ACHN (cell line): ENCODE data around the gene GPN1.
A peak's percentile ranks its signal among the peaks of the same experiment; 100 is the strongest.
"Not testable (repeated sequence)": the region's sequence is repeated elsewhere in the genome, so short reads cannot be mapped to it uniquely, and the experiment has no call there.

ENCODE experiments used
- DNase-seq: peaks from one replicate; pipeline ENCODE4 v3.0.0-alpha.2; 2015
- in situ Hi-C: cut with HindIII; loops from 2 replicates; pipeline ENCODE4 v1.10.0; 2017; ENCODE audit warnings: low sequenced_read_pairs, low pct_ligation_motif_present, low pct_unique_long_range_greater_than_20kb

The GPN1 gene

GRCh38 chr2:27663285-27664153, 34.7 kb downstream of the GPN1 start, which contains the start of the genes SLC4A1AP and SUPT7L:
SLC4A1AP (plus strand) TSS chr2:27663889; CDS start chr2:27663915, 26 bp downstream.
SUPT7L (minus strand) TSS chr2:27663614; CDS start chr2:27662192, 1,422 bp downstream.
- peak; percentile 86 for DNase-seq
- in situ Hi-C loops, result no loop called here

GRCh38 chr2:27664154-27664574, 35.3 kb downstream of the GPN1 start:
- DNase-seq, result peak; percentile 15
- in situ Hi-C loops, result no loop called here

- in situ Hi-C loops, result no loop called here
- no peak for DNase-seq
Observed at GRCh38 chr2:27664622-27665363, 35.9 kb downstream of the GPN1 start.

- in situ Hi-C loops, result no loop called here
- no peak for DNase-seq
Observed at GRCh38 chr2:27667446-27667845, 38.6 kb downstream of the GPN1 start.

GRCh38 chr2:27671235-27671634, 42.4 kb downstream of the GPN1 start:
- in situ Hi-C loops, result no loop called here
- no peak for DNase-seq

GRCh38 chr2:27672723-27673486, 44.1 kb downstream of the GPN1 start:
- no peak for DNase-seq
- in situ Hi-C loops, result no loop called here

GRCh38 chr2:27680571-27680970, 51.7 kb downstream of the GPN1 start:
- in situ Hi-C loops, result no loop called here
- no peak for DNase-seq

GRCh38 chr2:27681841-27682240, 53.0 kb downstream of the GPN1 start:
- in situ Hi-C loops, result no loop called here

GRCh38 chr2:27682334-27682771, 53.5 kb downstream of the GPN1 start:
- DNase-seq, result peak; percentile 98
- in situ Hi-C loops, result not testable (repeated sequence)

More at GRCh38 chr2:27681841-27682240, 53.0 kb downstream of the GPN1 start:
- DNase-seq, result peak; percentile 55

- DNase-seq, result peak; percentile 95
- in situ Hi-C loops, result no loop called here
Observed at GRCh38 chr2:27683390-27684071, 54.7 kb downstream of the GPN1 start.

- in situ Hi-C loops, DNase-seq: not testable (repeated sequence)
Observed at GRCh38 chr2:27685006-27685405, 56.2 kb downstream of the GPN1 start.

GRCh38 chr2:27685577-27685976, 56.7 kb downstream of the GPN1 start:
- no peak for DNase-seq
- in situ Hi-C loops, result no loop called here

GRCh38 chr2:27687232-27687631, 58.4 kb downstream of the GPN1 start:
- in situ Hi-C loops, result no loop called here
- DNase-seq, result no peak

- in situ Hi-C loops, result no loop called here
- no peak for DNase-seq
Observed at GRCh38 chr2:27689424-27689823, 60.6 kb downstream of the GPN1 start.

GRCh38 chr2:27690052-27690451, 61.2 kb downstream of the GPN1 start:
- no peak for DNase-seq
- in situ Hi-C loops, result no loop called here

- no peak for DNase-seq
- in situ Hi-C loops, result no loop called here
Observed at GRCh38 chr2:27697660-27698059, 68.8 kb downstream of the GPN1 start.
